Hair follicle dermal papilla cell (primary cell): ENCODE measurements around the gene LIN52. TPM values are rescaled to one million over a fixed set of nuclear protein-coding genes. Genes with fewer than 3 reads are reported as not detected.

Experiments
- small RNA-seq: library from RNA; depleted of rRNA; stranded (forward); fragments of <200 nt; gene quantifications from one replicate; pipeline ENCODE3, GENCODE V24; 2012
- total RNA-seq: library from RNA; depleted of rRNA; stranded (reverse); fragments of >200 nt; gene quantifications from 2 replicates; pipeline ENCODE4 v1.2.3, GENCODE V29; 2012

LIN52 gene, protein sequence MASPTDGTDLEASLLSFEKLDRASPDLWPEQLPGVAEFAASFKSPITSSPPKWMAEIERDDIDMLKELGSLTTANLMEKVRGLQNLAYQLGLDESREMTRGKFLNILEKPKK
- 4.7 and 9.4 TPM in 2 replicates for total RNA-seq

DNA sequence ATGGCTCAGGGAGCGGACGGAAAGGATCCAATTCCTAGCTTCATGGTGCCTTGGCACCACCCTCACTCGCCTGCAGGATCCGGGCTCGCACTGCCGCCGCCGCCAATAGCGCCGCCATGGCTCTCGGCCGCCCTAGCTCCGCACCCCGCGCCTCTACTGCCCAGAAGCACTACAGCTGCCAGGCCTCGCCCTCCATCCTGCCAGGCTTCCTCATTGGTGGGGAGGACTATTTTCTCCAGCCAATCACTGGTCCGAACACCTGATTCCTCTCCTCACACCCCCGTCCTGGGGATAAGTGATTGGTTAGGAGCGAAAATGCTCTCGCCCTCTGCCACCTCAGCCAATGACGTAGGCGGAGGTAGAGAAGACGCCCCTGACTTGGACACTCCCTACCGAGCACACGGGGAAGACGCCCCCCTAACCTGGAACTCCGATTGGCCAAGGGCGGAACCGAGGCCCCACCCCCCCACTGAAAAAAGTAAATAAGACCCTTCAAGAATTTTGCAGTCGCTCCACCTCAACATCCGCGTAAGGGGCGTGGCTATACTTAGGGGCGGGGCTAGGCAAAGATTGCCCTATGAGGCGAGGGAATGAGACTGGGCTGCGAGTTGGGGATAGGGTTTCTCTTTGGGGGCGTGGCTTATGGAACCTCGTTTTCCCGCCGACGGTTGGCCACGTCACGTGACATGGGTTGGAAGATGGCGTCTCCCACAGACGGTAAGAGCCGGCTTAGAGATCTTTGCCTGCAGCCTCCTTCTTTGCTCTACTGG is at the start of gene LIN52, which contains the start of gene ALDH6A1:
Gene LIN52 (plus strand): TSS at position 680 of the 770 bp plus-strand sequence. CDS start 19 bp downstream, at position 699.
Gene ALDH6A1 (minus strand): TSS at position 177 of the 770 bp plus-strand sequence. CDS start 59 bp downstream, at position 118.

DNA sequence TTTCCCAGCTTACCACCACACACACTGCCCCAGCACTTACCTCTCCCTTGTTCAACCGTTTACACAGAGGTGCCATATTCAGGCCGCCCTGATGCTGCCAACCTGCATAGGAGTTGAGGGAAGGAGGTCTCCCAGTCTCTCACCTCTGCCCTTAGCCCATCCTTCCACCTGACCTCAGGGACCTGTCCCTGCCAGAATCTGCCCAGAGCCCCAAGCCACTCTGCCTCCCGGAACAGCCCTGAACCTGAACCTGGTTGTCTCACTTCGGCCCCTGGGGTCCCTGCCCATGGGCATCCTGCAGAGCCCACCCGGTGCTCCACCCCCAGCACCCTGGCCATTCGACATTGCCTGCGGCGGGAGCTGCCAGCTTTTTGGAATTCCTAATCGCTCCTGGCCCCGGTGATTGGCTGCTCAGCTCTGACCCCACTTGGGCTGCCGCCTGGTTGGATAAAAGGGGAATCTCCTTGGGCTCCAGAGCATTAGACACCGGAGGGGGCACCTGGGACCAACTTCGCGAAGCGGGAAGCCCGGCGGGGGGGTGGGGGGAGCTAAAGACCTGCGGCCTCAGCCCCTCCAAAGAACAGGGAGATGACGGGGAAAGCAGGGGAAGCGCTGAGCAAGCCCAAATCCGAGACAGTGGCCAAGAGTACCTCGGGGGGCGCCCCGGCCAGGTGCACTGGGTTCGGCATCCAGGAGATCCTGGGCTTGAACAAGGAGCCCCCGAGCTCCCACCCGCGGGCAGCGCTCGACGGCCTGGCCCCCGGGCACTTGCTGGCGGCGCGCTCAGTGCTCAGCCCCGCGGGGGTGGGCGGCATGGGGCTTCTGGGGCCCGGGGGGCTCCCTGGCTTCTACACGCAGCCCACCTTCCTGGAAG is 154.5 kb downstream of the LIN52 start, which contains the start of gene VSX2:
Gene VSX2 (plus strand): TSS at position 476 of the 874 bp plus-strand sequence. CDS start 113 bp downstream, at position 589.

Small RNA genes within 50 kb of the gene (small RNA-seq; reads per million reads assigned to genes)
- gene AC006349.1 (not detected), gene RN7SL530P (not detected)

Other genes with a start within 250 kb of the LIN52 start
- 4.4 and 6.0 TPM in 2 replicates for gene PTGR2, start 233.1 kb upstream of the LIN52 start, total RNA-seq
- gene ZNF410, start 198.1 kb upstream of the LIN52 start, total RNA-seq = 75.7 and 90.2 TPM in 2 replicates
- gene FAM161B, start 134.9 kb upstream of the LIN52 start, total RNA-seq = 6.0 and 6.3 TPM in 2 replicates
- 13.0 and 14.7 TPM in 2 replicates for gene COQ6, start 134.7 kb upstream of the LIN52 start, total RNA-seq
- 9.4 and 11.0 TPM in 2 replicates for gene ENTPD5, start 65.7 kb upstream of the LIN52 start, total RNA-seq
- 9.4 and 14.0 TPM in 2 replicates for gene BBOF1, start 65.6 kb upstream of the LIN52 start, total RNA-seq
- gene ALDH6A1, start 503 bp upstream of the LIN52 start, total RNA-seq = 29.5 and 31.3 TPM in 2 replicates
- not detected in 2 replicates for gene VSX2, start 154.5 kb downstream of the LIN52 start, total RNA-seq
- 31.3 and 36.8 TPM in 2 replicates for gene ABCD4, start 218.0 kb downstream of the LIN52 start, total RNA-seq